WTC11 (cell line): ENCODE results near the gene NEURL2.

Source experiments
- ATF1 ChIP-seq: sonication (generic); formaldehyde crosslinking; IDR thresholded peaks from 2 replicates; pipeline ENCODE4 v1.8.1; 2023; ENCODE audit warnings: mild to moderate bottlenecking, moderate library complexity, missing genetic modification reagents
- CTCF ChIP-seq: fragments of 200-600 bp; IDR thresholded peaks from 2 replicates; pipeline ENCODE4 v1.8.0; 2022; ENCODE audit warnings: antibody characterized with exemption
- E2F5 ChIP-seq: sonication (generic); formaldehyde crosslinking; IDR thresholded peaks from 2 replicates; pipeline ENCODE4 v1.8.1; 2022; ENCODE audit warnings: mild to moderate bottlenecking, moderate library complexity, missing genetic modification reagents
- MAX ChIP-seq: sonication (generic); formaldehyde crosslinking; IDR thresholded peaks from 2 replicates; pipeline ENCODE4 v1.8.0; 2022; ENCODE audit warnings: mild to moderate bottlenecking, missing genetic modification reagents

GRCh38 chr20:45843506-45843905 lies 47.5 kb downstream of the NEURL2 start:
- TF ChIP-seq MAX (CRISPR knock-in tag) (no peak), CTCF (no peak), E2F5 (CRISPR knock-in tag) (no peak), ATF1 (CRISPR knock-in tag) (no peak)
